K562 (cell line): ENCODE data around the gene CMSS1. TPM values are rescaled to one million over a fixed set of nuclear protein-coding genes. Genes with fewer than 3 reads are reported as not detected.

Source experiments
- ESRRA ChIP-seq: fragments of 450-650 bp; IDR thresholded peaks from 2 replicates; pipeline ENCODE4 v1.6.1; 2014; ENCODE audit warnings: low read depth, mild to moderate bottlenecking, moderate library complexity, borderline replicate concordance
- NR2C2 ChIP-seq, 2 experiments: fragments of 200-800 bp in 1 of 2; sonication (Bioruptor generic) in 1 of 2; sonication (generic) in 1 of 2; formaldehyde crosslinking in 1 of 2; IDR thresholded peaks; 2 replicates each; pipeline versions ENCODE4 v1.6.1 to v1.8.0; 2016 to 2022; ENCODE audit warnings: mild to moderate bottlenecking in 1 of 2, missing compliant biosample characterization in 1 of 2, missing genetic modification characterization in 1 of 2, missing genetic modification reagents in 1 of 2
- RBM15 ChIP-seq: fragments of 200-400 bp; formaldehyde crosslinking; IDR thresholded peaks from 2 replicates; pipeline ENCODE4 v1.6.1; 2018; ENCODE audit warnings: mild to moderate bottlenecking, low read length, moderate library complexity; ENCODE audit not compliant: insufficient read depth
- REST ChIP-seq, 2 experiments: fragments of 450-650 bp; formaldehyde crosslinking in 1 of 2; IDR thresholded peaks; 2 replicates each; pipeline versions ENCODE4 v1.4.0 to v1.6.1; 2014 to 2020; ENCODE audit warnings: mild to moderate bottlenecking in 2 of 2, borderline replicate concordance in 1 of 2, low read depth in 1 of 2
- RUNX1 ChIP-seq: sonication (generic); IDR thresholded peaks from 2 replicates; pipeline ENCODE4 v1.6.1; 2016; ENCODE audit warnings: antibody characterized with exemption, low read depth
- THAP12 ChIP-seq: fragments of 250-450 bp; sonication (Bioruptor Pico); IDR thresholded peaks from 2 replicates; pipeline ENCODE4 v1.9.0; 2021; ENCODE audit warnings: mild to moderate bottlenecking, inconsistent platforms
- polyA plus RNA-seq, 8 experiments: library from polyadenylated mRNA; depleted of rRNA in 4 of 8; stranded (reverse) in 5 of 8; unstranded in 3 of 8; fragments of >200 nt; fragmentation: Nextera tagmentation in 2 of 8; fragmentation: Illumina TruSeq in 1 of 8; extraction: Ambion mirVana in 2 of 8; extraction: Trizol in 1 of 8; gene quantifications; 2 replicates each; pipeline versions ENCODE4 v1.2.1 to v1.2.3, GENCODE V29; 2011 to 2014; ENCODE audit warnings: inconsistent platforms in 1 of 8, missing spikeins in 1 of 8
- total RNA-seq, 7 experiments: library from RNA; depleted of rRNA in 6 of 7; stranded (reverse); fragments of >200 nt in 6 of 7; fragmentation: Illumina TruSeq in 2 of 7; extraction: Trizol in 2 of 7; gene quantifications; 2 replicates each; pipeline versions ENCODE4 v1.2.1 to v1.2.3, GENCODE V29; 2011 to 2021; ENCODE audit warnings: low replicate concordance in 1 of 7
- TF ChIP-seq, protein P1 (sequence below): fragments of 250-450 bp; sonication (Bioruptor Pico); IDR thresholded peaks from 2 replicates; pipeline ENCODE4 v1.5.0; 2021
- TF ChIP-seq, protein P2 (sequence below), 2 experiments: fragments of 250-450 bp in 1 of 2; fragments of 450-650 bp in 1 of 2; sonication (Bioruptor Pico) in 1 of 2; IDR thresholded peaks; 2 replicates each; pipeline versions ENCODE4 v1.6.1 to v1.8.0; 2016 to 2021; ENCODE audit warnings: mild to moderate bottlenecking in 2 of 2, moderate library complexity in 2 of 2, missing compliant biosample characterization in 1 of 2, missing genetic modification characterization in 1 of 2

Gene CMSS1
- total and polyA plus RNA-seq, 9 of the 15 experiments (the other 6 are each of a cell fraction or from before 2014, with no cell fraction given): 46.9 to 109 (median 72.3) TPM

- no peak for TF ChIP-seq THAP12 (CRISPR knock-in tag)
- TF ChIP-seq RBM15: no peak
- TF ChIP-seq RUNX1: no peak
- TF ChIP-seq, protein P1, sequence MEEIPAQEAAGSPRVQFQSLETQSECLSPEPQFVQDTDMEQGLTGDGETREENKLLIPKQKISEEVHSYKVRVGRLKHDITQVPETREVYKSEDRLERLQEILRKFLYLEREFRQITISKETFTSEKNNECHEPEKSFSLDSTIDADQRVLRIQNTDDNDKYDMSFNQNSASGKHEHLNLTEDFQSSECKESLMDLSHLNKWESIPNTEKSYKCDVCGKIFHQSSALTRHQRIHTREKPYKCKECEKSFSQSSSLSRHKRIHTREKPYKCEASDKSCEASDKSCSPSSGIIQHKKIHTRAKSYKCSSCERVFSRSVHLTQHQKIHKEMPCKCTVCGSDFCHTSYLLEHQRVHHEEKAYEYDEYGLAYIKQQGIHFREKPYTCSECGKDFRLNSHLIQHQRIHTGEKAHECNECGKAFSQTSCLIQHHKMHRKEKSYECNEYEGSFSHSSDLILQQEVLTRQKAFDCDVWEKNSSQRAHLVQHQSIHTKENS: no peak
- TF ChIP-seq REST (IDR thresholded peaks at IDR 0.05; ENCODE audit: borderline replicate concordance): peak; percentile 16; the same call in 1 of the 2 replicates
- no peak for TF ChIP-seq REST (CRISPR knock-in tag; IDR thresholded peaks at IDR 0.05; ENCODE audit: low read depth)
- TF ChIP-seq NR2C2 (CRISPR knock-in tag; IDR thresholded peaks at IDR 0.05): no peak
- no peak for TF ChIP-seq NR2C2 (tag; IDR thresholded peaks at IDR 0.05)
- TF ChIP-seq ESRRA: no peak
- TF ChIP-seq, protein P2, sequence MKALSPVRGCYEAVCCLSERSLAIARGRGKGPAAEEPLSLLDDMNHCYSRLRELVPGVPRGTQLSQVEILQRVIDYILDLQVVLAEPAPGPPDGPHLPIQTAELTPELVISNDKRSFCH (CRISPR knock-in tag; IDR thresholded peaks at IDR 0.05): no peak
- TF ChIP-seq, protein P2 (tag; IDR thresholded peaks at IDR 0.05): no peak
Observed at GRCh38 chr3:99808163-99808794, 9.4 kb upstream of the CMSS1 start (continued).
